ENCODE data around the gene CHN1.

The CHN1 gene

GRCh38 chr2:174974131-174974530 lies 31.1 kb downstream of the CHN1 start:
- H3K27me3 Mint-ChIP-seq (ENCODE audit: low read depth), result peaks cover 18% of the 10 kb centered on the region
- H3K4me1 Mint-ChIP-seq (ENCODE audit: low read depth), result peaks cover 2% of the 10 kb centered on the region
- no peak for DNase-seq (ENCODE audit: low spot score)
- no peak overlapping the region for H3K27ac Mint-ChIP-seq
- H3K9me3 Mint-ChIP-seq, result no peaks in the 10 kb centered on the region
- no peaks in the 10 kb centered on the region for H3K36me3 Mint-ChIP-seq (ENCODE audit: low read depth)
- H3K4me3 Mint-ChIP-seq, result no peak overlapping the region

GRCh38 chr2:174972924-174973323 lies 32.3 kb downstream of the CHN1 start:
- H3K27ac Mint-ChIP-seq, result no peak overlapping the region
- no peak for DNase-seq (ENCODE audit: low spot score)
- H3K36me3 Mint-ChIP-seq (ENCODE audit: low read depth), result no peaks in the 10 kb centered on the region
- H3K4me1 Mint-ChIP-seq (ENCODE audit: low read depth), result peaks cover 2% of the 10 kb centered on the region
- no peaks in the 10 kb centered on the region for H3K9me3 Mint-ChIP-seq
- peaks cover 12% of the 10 kb centered on the region for H3K27me3 Mint-ChIP-seq (ENCODE audit: low read depth)
- H3K4me3 Mint-ChIP-seq, result no peak overlapping the region

GRCh38 chr2:174971868-174972781 lies 33.1 kb downstream of the CHN1 start:
- H3K4me1 Mint-ChIP-seq (ENCODE audit: low read depth), result peaks cover 2% of the 10 kb centered on the region
- DNase-seq (ENCODE audit: low spot score), result no peak
- no peaks in the 10 kb centered on the region for H3K36me3 Mint-ChIP-seq (ENCODE audit: low read depth)
- no peak overlapping the region for H3K4me3 Mint-ChIP-seq
- H3K27me3 Mint-ChIP-seq (ENCODE audit: low read depth), result peaks cover 9% of the 10 kb centered on the region
- no peak overlapping the region for H3K27ac Mint-ChIP-seq
- no peaks in the 10 kb centered on the region for H3K9me3 Mint-ChIP-seq

DNA sequence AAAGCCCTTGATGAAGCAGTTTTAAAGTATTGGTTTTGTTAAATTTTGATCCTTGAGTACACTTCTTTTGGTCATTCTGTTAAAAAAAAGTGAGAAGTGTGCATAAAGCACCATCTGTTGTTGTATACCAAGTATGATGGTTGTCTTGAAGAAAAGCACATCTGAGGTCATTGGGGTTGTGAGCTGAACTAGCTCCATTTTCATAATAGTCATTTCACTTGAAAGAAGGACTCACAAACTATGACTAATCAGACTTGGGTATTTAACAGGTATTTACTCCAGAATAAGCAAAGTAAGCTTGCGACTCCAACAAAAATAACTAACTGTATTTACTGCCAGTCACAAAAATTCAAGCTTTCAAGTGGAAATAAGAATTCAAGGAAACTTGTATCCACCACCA lies 35.1 kb downstream of the CHN1 start:
- no peaks in the 10 kb centered on the region for H3K36me3 Mint-ChIP-seq (ENCODE audit: low read depth)

DNA sequence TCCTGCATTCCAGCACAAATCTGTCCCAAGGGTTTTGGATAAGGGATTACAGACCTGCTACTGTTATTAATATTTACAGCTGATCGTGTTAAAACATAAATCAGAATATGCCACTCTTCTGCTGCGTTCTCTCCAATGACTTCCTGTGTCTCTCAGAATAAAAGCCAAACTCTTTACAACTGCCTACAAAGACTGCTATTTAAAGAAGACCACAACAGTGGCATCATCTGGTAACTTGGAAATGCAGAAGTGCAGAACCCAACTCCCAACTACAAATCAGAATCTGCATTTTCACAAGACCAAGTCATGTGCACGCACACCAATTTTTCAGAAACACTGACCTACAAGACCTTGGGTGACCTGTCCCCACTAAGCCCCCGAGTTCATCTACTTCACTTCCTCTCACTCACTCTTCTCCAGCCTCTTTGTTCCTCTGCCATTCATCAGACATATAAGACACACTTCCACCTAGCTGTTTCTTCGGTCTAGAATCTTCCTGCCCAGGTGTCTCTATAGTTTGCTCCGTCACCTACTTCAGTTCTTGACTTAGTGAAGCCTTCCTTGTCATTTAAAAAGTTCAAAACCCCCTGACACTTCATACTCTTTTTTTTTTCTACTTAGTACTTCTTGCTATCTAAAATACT lies 36.0 kb downstream of the CHN1 start:
- peaks cover 10% of the 10 kb centered on the region for H3K4me1 Mint-ChIP-seq (ENCODE audit: low read depth)
- no peak overlapping the region for H3K27ac Mint-ChIP-seq
- peaks cover 4% of the 10 kb centered on the region for H3K27me3 Mint-ChIP-seq (ENCODE audit: low read depth)
- no peaks in the 10 kb centered on the region for H3K9me3 Mint-ChIP-seq
- H3K4me3 Mint-ChIP-seq, result no peak overlapping the region
- no peak for DNase-seq (ENCODE audit: low spot score)
- no peaks in the 10 kb centered on the region for H3K36me3 Mint-ChIP-seq (ENCODE audit: low read depth)

More for the DNA sequence above, 35.1 kb downstream of the CHN1 start:
- DNase-seq (ENCODE audit: low spot score), result no peak
- peaks cover 10% of the 10 kb centered on the region for H3K4me1 Mint-ChIP-seq (ENCODE audit: low read depth)
- H3K4me3 Mint-ChIP-seq, result no peak overlapping the region
- H3K27ac Mint-ChIP-seq, result no peak overlapping the region
- H3K27me3 Mint-ChIP-seq (ENCODE audit: low read depth), result peaks cover 4% of the 10 kb centered on the region
- no peaks in the 10 kb centered on the region for H3K9me3 Mint-ChIP-seq

DNA sequence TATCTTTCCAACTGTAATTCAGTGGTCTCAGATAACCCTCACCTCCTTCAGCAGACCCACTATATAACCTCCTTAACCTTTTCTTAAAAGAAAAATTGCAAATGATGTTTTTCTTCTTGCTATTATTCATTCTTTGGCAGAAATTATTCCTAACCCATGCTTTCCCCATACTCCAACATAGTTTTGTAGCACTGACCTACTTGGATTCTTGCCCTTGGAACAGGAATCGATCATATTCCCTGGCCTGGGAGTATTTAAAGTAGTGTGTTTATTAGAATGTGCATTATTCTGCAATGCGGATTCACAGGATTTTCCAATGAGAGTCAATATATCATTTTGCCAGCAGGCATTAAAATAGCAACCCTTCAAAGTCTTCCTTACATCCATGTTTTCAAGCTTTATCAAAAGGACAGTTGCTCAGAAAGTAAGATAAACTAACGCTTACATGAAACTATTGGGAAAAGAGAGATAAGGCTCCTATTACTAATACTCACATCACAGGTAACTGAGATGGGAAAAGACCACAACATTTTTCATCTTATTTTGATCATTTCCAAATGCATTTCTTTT lies 37.4 kb downstream of the CHN1 start:
- Mint-ChIP-seq H3K4me1 (ENCODE audit: low read depth) (peaks cover 12% of the 10 kb centered on the region), H3K4me3 (no peak overlapping the region)
- DNase-seq (ENCODE audit: low spot score), result no peak

DNA sequence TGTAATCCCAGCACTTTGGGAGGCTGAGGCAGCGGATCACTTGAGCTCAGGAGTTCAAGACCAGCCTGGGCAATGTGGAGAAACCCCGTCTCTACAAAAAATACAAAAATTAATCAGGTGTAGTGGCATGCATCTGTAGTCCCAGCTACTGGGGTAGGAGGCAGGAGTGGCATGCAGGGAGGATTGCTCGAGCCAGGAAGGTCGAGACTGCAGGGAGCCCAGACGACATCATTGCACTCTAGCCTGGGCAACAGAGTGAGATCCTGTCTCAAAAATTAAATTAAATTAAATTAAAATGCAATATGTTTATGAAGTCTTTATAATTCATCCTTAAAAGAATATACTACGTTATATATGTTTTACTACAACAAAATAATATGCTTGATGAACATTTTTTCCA lies 38.1 kb downstream of the CHN1 start:
- Mint-ChIP-seq H3K36me3 (ENCODE audit: low read depth) (no peaks in the 10 kb centered on the region), H3K9me3 (no peaks in the 10 kb centered on the region), H3K27me3 (ENCODE audit: low read depth) (peaks cover 4% of the 10 kb centered on the region), H3K4me3 (no peak overlapping the region), H3K27ac (no peak overlapping the region), H3K4me1 (ENCODE audit: low read depth) (peaks cover 12% of the 10 kb centered on the region)
- no peak for DNase-seq (ENCODE audit: low spot score)

More for the DNA sequence above, 37.4 kb downstream of the CHN1 start:
- H3K27ac Mint-ChIP-seq, result no peak overlapping the region
- peaks cover 4% of the 10 kb centered on the region for H3K27me3 Mint-ChIP-seq (ENCODE audit: low read depth)
- no peaks in the 10 kb centered on the region for H3K9me3 Mint-ChIP-seq
- no peaks in the 10 kb centered on the region for H3K36me3 Mint-ChIP-seq (ENCODE audit: low read depth)

DNA sequence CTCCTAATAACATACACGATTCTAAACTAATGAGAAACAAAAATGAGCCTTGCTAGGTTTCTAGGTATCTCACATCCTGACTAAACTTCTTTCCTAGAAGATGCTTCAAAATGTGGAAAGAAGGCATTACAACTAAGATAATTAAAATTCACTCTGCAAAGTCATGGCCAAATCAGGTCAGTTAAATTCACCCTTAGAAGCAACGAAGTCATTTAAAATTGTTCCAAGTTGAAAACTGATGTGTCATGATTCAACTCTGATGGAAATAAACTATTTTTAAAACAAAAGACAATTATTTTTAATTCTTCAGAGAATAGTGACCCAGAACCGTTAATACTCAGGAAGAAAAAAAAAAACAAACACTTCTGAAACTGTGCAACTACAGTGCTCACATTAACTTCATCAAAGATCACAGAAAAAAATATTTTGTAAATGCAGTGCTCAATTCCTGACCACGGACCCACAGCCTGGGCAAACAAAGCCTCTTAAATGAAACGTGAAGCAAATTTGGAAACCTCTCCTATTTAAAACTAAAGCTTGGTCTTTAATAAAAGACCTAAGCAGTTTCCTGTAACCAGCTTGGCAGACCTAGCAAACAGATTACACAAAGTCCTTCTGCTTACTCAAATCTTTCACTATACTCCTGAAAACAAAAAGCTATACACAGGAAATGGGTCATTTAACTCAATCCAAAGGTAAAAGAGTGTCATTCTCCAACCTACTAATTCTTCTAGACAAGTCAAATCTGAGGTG lies 39.0 kb downstream of the CHN1 start:
- H3K9me3 Mint-ChIP-seq, result no peaks in the 10 kb centered on the region
- peaks cover 12% of the 10 kb centered on the region for H3K4me1 Mint-ChIP-seq (ENCODE audit: low read depth)
- DNase-seq (ENCODE audit: low spot score), result no peak
- no peak overlapping the region for H3K4me3 Mint-ChIP-seq
- no peaks in the 10 kb centered on the region for H3K36me3 Mint-ChIP-seq (ENCODE audit: low read depth)
- no peak overlapping the region for H3K27ac Mint-ChIP-seq
- peaks cover 4% of the 10 kb centered on the region for H3K27me3 Mint-ChIP-seq (ENCODE audit: low read depth)

DNA sequence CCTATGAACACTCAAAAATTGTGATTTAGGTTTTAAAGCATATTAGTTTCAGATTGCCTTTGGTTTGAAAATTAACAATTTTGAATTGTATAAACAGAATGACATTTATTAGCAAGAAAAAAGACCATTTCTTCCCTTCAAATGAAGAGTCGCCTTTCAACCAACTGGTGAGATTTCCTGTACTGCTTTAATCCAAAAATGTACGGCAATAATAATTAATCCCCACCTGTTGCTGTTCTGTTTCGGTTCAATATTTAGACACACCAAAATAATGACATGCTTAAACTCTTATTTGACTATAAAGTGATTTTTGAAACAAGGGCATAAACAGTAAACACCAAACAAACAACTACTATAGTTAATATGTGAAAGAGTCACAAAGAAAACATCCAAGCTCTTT lies 39.6 kb downstream of the CHN1 start:
- H3K4me3 Mint-ChIP-seq, result no peak overlapping the region
- H3K36me3 Mint-ChIP-seq (ENCODE audit: low read depth), result no peaks in the 10 kb centered on the region
- H3K9me3 Mint-ChIP-seq, result no peaks in the 10 kb centered on the region
- H3K27ac Mint-ChIP-seq, result no peak overlapping the region
- peaks cover 4% of the 10 kb centered on the region for H3K27me3 Mint-ChIP-seq (ENCODE audit: low read depth)
- DNase-seq (ENCODE audit: low spot score), result no peak
- peaks cover 14% of the 10 kb centered on the region for H3K4me1 Mint-ChIP-seq (ENCODE audit: low read depth)

DNA sequence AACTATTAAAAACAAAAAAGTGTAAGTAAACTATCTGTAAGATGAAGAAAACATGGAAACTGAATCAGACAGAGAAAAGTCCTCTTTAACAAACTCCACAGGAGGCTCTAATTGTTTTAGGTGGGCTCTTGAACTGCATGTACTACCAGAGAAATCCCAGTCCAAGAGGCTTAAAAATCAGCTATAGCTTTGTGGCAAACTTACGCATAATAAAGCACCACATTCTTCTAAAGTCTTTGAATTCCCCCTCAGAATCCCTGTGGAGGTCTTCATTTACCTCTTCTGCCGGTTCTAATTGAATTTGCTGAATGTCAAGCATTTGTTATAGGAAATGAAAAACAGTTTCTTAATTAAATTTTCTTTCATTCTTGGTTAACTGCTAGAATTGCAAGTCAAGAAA lies 40.8 kb downstream of the CHN1 start:
- H3K9me3 Mint-ChIP-seq, result no peaks in the 10 kb centered on the region
- no peak overlapping the region for H3K4me3 Mint-ChIP-seq
- no peak overlapping the region for H3K27ac Mint-ChIP-seq
- peaks cover 14% of the 10 kb centered on the region for H3K4me1 Mint-ChIP-seq (ENCODE audit: low read depth)
- H3K36me3 Mint-ChIP-seq (ENCODE audit: low read depth), result no peaks in the 10 kb centered on the region
- DNase-seq (ENCODE audit: low spot score), result no peak
- peaks cover 5% of the 10 kb centered on the region for H3K27me3 Mint-ChIP-seq (ENCODE audit: low read depth)

DNA sequence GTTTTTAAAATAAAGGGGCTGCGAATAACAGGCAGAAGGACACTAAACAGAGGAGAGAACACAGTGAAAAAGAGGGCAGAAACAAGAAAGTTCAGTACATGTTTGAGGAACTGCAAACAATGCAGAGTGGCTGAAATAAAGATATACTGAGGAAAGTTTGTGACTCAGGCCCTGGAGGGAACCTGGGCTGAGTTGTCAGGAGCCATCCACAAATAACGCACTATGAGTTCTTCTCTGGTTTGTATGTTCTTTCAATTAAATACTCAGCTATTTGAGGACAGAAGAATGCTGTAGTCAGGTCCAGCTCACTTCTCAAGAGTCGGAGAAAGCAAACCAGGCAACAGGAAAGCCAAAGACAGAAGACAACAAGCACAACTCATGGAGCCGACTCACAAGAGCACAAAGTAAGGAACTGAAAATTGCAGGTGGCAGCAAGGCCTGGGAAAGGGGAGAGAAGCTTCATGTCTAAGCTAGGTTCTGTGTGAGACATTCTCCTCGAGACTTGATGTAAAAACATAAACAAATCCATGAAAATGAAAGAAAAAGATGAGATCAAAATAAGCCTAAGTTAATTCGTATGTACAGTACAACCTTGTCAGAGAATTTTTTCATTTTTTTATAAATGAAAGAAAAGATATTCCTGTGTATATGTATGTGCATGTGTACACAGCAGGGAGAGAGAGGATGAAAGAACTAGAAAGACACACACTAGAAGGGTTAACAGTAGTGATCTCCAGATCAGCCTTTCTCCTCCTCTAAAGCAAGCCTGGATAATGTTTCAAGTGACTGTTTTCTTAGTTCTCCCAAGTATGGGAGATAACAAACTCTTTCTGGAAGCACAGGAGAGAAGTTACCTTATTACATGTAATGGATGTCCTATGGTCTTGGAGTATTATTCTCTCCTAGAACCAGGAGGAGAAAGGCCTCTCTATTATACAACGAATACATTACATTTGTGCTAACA lies 41.5 kb downstream of the CHN1 start:
- H3K4me3 Mint-ChIP-seq, result no peak overlapping the region
- no peak for DNase-seq (ENCODE audit: low spot score)
- peaks cover 12% of the 10 kb centered on the region for H3K4me1 Mint-ChIP-seq (ENCODE audit: low read depth)
- H3K27me3 Mint-ChIP-seq (ENCODE audit: low read depth), result peaks cover 2% of the 10 kb centered on the region
- no peak overlapping the region for H3K27ac Mint-ChIP-seq
- H3K9me3 Mint-ChIP-seq, result no peaks in the 10 kb centered on the region
- H3K36me3 Mint-ChIP-seq (ENCODE audit: low read depth), result no peaks in the 10 kb centered on the region

GRCh38 chr2:174959787-174960186 lies 45.4 kb downstream of the CHN1 start:
- Mint-ChIP-seq H3K27me3 (ENCODE audit: low read depth) (peaks cover 11% of the 10 kb centered on the region), H3K36me3 (ENCODE audit: low read depth) (no peaks in the 10 kb centered on the region), H3K27ac (no peak overlapping the region), H3K9me3 (no peaks in the 10 kb centered on the region), H3K4me1 (ENCODE audit: low read depth) (peaks cover 5% of the 10 kb centered on the region), H3K4me3 (no peak overlapping the region)
- no peak for DNase-seq (ENCODE audit: low spot score)

- Mint-ChIP-seq H3K36me3 (ENCODE audit: low read depth) (no peaks in the 10 kb centered on the region), H3K9me3 (no peaks in the 10 kb centered on the region), H3K27me3 (ENCODE audit: low read depth) (peaks cover 23% of the 10 kb centered on the region), H3K4me3 (no peak overlapping the region), H3K4me1 (ENCODE audit: low read depth) (peaks cover 2% of the 10 kb centered on the region), H3K27ac (no peak overlapping the region)
- no peak for DNase-seq (ENCODE audit: low spot score)
These were observed 48.1 kb downstream of the CHN1 start for GRCh38 chr2:174957050-174957449.
